Mesothelial cell of epicardium (in vitro differentiated cells): ENCODE measurements around the gene RACGAP1. TPM values are rescaled to one million over a fixed set of nuclear protein-coding genes. Genes with fewer than 3 reads are reported as not detected.

ENCODE experiments used
- DNase-seq, 2 experiments: peaks; one replicate each; pipeline ENCODE4 v3.0.0; 2021; ENCODE audit warnings: low spot score in 2 of 2; ENCODE audit not compliant: unreplicated experiment in 2 of 2
- H3K27ac Mint-ChIP-seq: 2 replicates; pipeline ENCODE4 v1.8.0; 2021; ENCODE audit warnings: mixed read lengths
- H3K27me3 Mint-ChIP-seq: 2 replicates; pipeline ENCODE4 v1.8.0; 2021; ENCODE audit warnings: low read depth, mixed read lengths
- H3K36me3 Mint-ChIP-seq: 2 replicates; pipeline ENCODE4 v1.8.0; 2021; ENCODE audit warnings: mixed read lengths
- H3K4me1 Mint-ChIP-seq: 2 replicates; pipeline ENCODE4 v1.8.0; 2021; ENCODE audit warnings: mixed read lengths
- H3K4me3 Mint-ChIP-seq: 2 replicates; pipeline ENCODE4 v1.8.0; 2021; ENCODE audit warnings: mild to moderate bottlenecking, moderate library complexity, mixed read lengths
- H3K9me3 Mint-ChIP-seq: 2 replicates; pipeline ENCODE4 v1.8.0; 2021; ENCODE audit warnings: mixed read lengths
- CTCF ChIP-seq: fragments of 200-600 bp; sonication (generic); IDR thresholded peaks from one replicate; pipeline ENCODE4 v1.5.0; 2021; ENCODE audit warnings: antibody characterized with exemption; ENCODE audit not compliant: unreplicated experiment
- total RNA-seq: library from RNA; stranded (reverse); gene quantifications from 3 replicates; pipeline ENCODE4 v1.2.1, GENCODE V29; 2021

Gene RACGAP1
- total RNA-seq, 1 donor from 2014 or later: 29.8 TPM

- peaks cover 20% of the 10 kb centered on the region for H3K27me3 Mint-ChIP-seq
- no peaks in the 10 kb centered on the region for H3K9me3 Mint-ChIP-seq
- H3K4me3 Mint-ChIP-seq: no peak overlapping the region
- no peak overlapping the region for H3K27ac Mint-ChIP-seq
- TF ChIP-seq CTCF: no peak
- no peak for DNase-seq
- peaks cover 14% of the 10 kb centered on the region for H3K4me1 Mint-ChIP-seq
- no peaks in the 10 kb centered on the region for H3K36me3 Mint-ChIP-seq
Measured at GRCh38 chr12:49944046-49944445, 81.2 kb downstream of the RACGAP1 start.

- H3K36me3 Mint-ChIP-seq: no peaks in the 10 kb centered on the region
- TF ChIP-seq CTCF: no peak
- peaks cover 20% of the 10 kb centered on the region for H3K27me3 Mint-ChIP-seq
- no peak for DNase-seq
- H3K4me1 Mint-ChIP-seq: peaks cover 14% of the 10 kb centered on the region
- H3K4me3 Mint-ChIP-seq: no peak overlapping the region
- H3K27ac Mint-ChIP-seq: no peak overlapping the region
- H3K9me3 Mint-ChIP-seq: no peaks in the 10 kb centered on the region
Measured at GRCh38 chr12:49943625-49943960, 81.7 kb downstream of the RACGAP1 start.

DNA sequence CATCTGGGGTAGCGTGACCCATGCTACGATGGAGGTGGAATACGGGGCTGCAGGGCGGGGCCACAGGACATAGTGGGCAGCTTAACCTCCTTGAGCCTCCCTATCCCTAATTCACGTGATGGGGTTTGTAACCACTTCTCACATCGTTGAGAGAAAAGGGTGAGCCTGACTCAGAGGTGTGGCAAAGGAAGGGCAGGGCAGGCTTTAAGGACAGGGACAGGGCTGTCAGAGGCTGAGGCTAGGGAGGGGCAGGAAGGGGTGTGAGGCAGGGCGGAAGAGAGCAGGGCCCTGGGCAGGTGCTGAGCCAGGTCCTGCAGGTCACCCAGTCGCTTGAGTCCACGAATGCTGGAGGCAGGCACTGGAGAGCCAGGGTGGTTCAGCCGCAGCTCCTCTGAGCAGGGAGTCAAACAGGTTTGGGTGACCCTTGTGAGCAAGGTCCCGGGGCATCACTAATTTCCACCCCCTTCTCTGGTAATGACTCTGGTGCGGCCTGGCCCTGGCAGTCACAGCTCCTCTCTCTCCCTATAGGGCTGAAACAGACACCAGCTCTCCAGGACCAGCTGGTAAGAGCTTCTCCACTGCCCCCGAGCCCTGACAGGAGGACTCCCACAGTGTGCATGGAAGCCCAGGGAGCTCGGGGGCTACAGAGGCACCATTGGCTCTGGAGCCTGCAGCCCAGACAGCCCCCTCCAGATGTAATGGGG is 82.2 kb downstream of the RACGAP1 start:
- H3K27me3 Mint-ChIP-seq: peaks cover 20% of the 10 kb centered on the region
- H3K36me3 Mint-ChIP-seq: no peaks in the 10 kb centered on the region
- DNase-seq: no peak
- no peak overlapping the region for H3K4me3 Mint-ChIP-seq
- no peak overlapping the region for H3K27ac Mint-ChIP-seq
- H3K4me1 Mint-ChIP-seq: peaks cover 14% of the 10 kb centered on the region
- no peaks in the 10 kb centered on the region for H3K9me3 Mint-ChIP-seq
- TF ChIP-seq CTCF: no peak

DNA sequence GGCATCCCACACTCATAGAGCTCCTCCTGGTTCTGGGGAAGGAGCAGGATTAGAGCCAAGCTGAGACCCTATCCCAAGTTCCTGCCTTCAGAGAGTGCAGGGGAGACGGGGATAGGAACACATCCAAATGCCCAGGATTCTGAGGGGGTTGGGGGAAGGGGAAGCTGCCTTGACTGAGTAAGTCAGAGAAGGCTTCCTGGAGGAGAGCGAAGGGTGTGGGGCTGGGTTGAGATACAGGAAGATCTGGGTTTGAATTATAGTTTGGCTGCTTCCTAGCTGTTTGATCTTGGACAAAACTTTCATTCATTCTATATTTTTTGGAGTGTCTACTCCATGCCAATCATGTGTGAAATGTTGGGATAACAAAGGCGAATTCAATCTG is 82.8 kb downstream of the RACGAP1 start:
- no peak overlapping the region for H3K27ac Mint-ChIP-seq
- H3K4me3 Mint-ChIP-seq: no peak overlapping the region
- no peaks in the 10 kb centered on the region for H3K36me3 Mint-ChIP-seq
- no peaks in the 10 kb centered on the region for H3K9me3 Mint-ChIP-seq
- peaks cover 14% of the 10 kb centered on the region for H3K4me1 Mint-ChIP-seq
- DNase-seq: no peak
- no peak for TF ChIP-seq CTCF
- H3K27me3 Mint-ChIP-seq: peaks cover 20% of the 10 kb centered on the region

GRCh38 chr12:49941556-49942511 is 83.5 kb downstream of the RACGAP1 start:
- no peak for TF ChIP-seq CTCF
- H3K4me1 Mint-ChIP-seq: peaks cover 14% of the 10 kb centered on the region
- no peak overlapping the region for H3K4me3 Mint-ChIP-seq
- H3K27me3 Mint-ChIP-seq: peaks cover 19% of the 10 kb centered on the region
- DNase-seq: no peak
- no peak overlapping the region for H3K27ac Mint-ChIP-seq
- H3K36me3 Mint-ChIP-seq: no peaks in the 10 kb centered on the region
- H3K9me3 Mint-ChIP-seq: no peaks in the 10 kb centered on the region
